Left forelimb (tissue), 1 donor: Measurements from ENCODE around the gene DGKD.

Experiments
- DNase-seq: peaks from one replicate; pipeline ENCODE4 v3.0.0-alpha.2; 2018; ENCODE audit warnings: low spot score

DGKD gene

DNA sequence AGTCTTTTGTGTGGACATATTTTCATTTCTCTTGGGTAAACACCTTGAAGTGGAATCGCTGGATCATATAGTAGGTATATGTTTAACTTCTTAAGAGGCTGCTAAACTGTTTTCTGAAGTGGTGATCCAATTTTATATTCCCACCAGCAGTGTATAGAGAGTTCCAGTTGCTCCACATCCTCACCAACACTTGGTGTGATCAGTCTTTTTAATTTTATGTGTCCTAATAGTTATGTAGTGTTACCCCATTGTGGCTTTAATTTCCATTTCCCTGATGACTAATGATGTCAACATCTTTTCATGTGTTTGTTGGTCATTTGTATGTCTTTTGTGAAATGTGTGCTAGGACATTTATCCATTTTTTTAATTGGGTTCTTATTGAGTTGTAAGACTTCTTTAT, 56.9 kb downstream of the DGKD start:
- DNase-seq, result no peak

- DNase-seq, result no peak
Observed at GRCh38 chr2:233412405-233412804, 58.1 kb downstream of the DGKD start.

DNA sequence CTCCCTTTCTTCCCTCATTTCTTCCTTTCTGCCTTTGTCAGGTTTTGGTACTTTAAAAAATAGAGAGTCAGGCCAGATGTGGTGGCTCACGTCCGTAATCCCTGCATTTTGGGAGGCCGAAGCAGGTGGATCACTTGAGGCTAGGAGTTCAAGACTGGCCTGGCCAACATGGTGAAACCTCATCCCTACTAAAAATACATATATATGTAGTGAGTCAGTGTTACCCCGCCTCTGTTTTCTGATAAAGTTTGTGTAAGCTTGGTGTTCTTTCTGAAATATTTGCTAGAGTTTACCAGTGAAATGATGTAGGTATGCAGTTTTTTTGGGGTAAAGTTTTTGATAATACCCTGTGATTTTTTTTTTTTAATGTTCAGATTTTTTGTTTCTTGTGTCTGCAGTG, 58.8 kb downstream of the DGKD start:
- DNase-seq, result no peak

- no peak for DNase-seq
Observed at GRCh38 chr2:233413559-233414272, 59.4 kb downstream of the DGKD start.

DNA sequence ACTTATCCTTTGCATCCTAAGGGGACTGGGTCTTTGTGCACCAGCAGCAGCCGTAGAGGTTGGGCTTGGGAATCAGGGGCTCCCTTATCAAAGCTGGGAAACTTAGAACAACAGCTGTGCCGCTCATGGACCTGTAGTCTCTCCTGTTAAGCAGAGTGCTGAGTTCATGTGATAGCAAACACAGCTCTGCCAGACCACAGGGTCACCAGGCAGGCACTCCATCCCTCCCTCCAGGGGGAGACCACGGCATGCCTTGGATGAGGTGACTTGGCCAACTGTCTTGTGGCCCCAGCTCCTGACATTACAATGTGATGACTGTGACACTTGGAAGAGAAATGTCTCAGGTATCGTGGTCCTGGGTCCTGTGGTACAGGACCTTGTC, 60.0 kb downstream of the DGKD start:
- no peak for DNase-seq

GRCh38 chr2:233414777-233415570, 60.7 kb downstream of the DGKD start:
- DNase-seq, result no peak

GRCh38 chr2:233416199-233416598, 61.9 kb downstream of the DGKD start:
- DNase-seq, result no peak

DNA sequence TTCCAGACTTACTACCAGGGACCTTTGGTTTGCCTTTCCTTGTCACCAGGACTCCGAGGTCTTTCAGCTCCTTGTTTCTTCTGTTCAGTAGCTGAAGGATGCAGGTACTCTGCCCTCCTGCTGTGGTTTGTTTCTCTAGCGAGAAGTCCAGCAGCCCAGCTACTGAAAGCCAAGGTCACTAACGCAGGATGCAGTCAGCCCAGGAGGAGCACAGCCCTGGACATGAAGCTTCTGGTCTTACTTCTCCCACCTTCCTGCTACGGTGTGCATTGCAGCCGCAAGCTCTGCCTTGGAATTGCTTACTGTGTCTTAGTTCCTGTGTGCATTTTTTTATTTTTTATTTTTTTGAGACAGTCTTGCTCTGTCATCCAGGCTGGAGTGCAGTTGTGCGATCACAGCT, 62.4 kb downstream of the DGKD start:
- DNase-seq, result no peak

DNA sequence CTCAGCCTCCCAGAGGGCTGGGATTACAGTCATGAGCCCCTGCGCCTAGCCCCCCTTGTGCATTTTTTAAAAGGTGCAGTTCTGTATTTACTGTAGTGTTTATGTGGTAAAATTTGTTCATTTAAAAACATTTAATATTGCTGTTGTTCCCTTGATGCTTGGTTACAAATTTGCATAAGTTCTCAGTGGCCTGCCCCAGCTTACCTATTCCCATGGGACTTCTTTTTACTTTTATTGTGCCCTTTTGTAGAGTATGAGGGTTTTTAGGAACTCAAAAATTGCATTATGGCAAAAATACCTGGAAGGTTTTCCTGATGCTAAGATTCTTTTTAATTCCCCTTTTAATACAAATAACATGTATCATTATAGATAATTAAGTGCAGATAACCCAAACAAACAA, 63.0 kb downstream of the DGKD start:
- DNase-seq, result no peak

DNA sequence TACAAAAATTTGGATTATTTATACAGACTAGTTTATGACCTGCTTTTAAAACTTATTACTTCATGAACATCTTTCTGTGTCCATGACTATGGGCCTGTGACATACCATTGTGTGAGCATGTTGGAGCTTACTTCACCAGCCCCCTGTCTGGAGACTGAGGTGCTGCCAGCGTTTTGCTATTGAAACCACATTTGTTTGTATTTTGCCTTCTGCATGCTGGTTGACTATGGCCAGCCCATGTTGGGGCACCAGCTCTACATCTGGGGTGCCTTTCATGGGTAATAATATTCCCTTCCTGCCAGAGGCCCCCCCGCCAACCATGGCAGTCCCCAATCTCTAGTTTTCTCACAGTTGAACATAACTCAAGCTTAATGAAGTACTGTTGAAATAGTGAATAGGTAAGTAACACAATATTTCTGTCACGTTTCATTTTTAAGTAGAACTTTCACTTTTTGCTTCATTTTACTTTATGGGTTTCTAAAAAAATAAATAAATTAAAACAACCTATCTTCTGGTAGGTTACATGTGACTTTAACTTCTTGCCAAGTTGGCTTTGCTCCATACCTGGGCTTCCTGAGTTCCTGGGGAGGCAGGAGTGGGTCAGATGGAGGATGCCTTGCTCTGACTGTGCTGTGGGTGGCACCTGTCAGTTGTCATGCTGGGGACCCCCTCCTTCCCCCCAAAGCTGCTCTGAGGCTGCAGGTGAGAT, 63.9 kb downstream of the DGKD start:
- DNase-seq, result peak; percentile 15

DNA sequence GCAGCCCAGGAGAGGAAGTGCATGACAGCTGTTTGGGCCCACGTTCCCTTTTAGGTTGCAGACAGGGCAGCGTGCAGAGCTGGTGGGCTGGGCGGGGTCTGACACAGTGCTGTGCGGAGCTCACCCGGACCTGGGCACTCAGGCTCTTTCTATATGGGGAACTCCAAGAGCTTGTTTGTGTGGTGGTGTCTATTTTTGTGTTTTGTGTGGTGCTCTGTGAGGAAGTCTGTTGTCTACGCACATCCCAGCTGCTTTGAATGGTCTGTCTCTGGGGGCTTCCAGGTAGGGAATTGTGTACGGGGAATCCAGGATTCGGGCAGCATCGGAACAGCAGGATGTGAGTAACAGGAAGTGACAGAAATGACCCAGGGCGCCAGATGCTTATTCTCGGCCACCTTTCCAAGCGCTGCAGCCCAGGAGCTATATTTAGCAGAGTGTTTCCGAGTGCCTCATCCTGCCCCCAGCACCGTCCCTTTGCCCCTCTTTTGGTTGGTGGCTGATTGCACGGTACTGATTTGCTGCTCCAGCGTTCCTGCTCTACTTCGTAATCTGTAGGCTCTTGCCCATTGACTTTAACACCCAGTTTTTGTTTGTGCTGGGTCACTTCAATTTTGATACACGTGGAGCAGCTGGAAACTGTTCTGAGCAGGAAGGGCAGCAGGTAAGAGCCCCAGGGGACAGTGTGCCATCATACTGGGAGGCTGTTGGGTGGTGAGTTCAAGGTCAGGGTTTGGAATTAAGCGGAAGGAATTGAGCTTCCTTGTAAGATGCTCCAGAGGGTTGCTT, 64.7 kb downstream of the DGKD start:
- DNase-seq, result peak; percentile 65

- DNase-seq, result peak; percentile 54
Observed at GRCh38 chr2:233419602-233420391, 65.5 kb downstream of the DGKD start.

GRCh38 chr2:233421091-233421816, 67.0 kb downstream of the DGKD start:
- peak; percentile 31 for DNase-seq

DNA sequence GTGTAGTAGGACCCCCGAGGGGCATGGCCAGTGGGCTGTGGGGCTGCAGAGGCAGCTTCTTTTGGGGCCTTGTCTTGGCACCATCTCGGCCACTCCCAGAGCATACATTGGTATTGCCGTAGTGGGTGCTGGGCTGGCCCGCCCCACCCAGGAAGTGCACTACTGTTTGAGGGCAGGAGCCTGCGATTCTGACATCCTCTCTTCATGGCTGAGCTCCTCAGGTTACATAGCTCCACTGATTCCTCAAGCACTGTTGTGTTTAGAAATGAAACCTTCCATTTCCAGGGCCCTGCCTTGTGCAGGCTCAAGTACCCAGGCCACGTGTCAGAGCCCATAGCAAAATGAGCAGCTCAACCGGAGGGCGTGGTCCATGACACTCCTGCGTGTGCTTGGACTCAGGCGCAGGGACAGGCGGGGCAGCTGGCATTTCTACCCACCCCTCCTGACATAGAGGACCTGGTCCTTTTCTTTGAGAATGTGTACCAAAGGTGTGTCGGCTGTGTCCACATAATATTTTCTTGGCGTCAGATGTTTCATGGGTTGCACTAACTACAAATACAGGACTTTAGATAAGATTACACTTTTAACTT, 67.9 kb downstream of the DGKD start:
- peak; percentile 52 for DNase-seq

DNA sequence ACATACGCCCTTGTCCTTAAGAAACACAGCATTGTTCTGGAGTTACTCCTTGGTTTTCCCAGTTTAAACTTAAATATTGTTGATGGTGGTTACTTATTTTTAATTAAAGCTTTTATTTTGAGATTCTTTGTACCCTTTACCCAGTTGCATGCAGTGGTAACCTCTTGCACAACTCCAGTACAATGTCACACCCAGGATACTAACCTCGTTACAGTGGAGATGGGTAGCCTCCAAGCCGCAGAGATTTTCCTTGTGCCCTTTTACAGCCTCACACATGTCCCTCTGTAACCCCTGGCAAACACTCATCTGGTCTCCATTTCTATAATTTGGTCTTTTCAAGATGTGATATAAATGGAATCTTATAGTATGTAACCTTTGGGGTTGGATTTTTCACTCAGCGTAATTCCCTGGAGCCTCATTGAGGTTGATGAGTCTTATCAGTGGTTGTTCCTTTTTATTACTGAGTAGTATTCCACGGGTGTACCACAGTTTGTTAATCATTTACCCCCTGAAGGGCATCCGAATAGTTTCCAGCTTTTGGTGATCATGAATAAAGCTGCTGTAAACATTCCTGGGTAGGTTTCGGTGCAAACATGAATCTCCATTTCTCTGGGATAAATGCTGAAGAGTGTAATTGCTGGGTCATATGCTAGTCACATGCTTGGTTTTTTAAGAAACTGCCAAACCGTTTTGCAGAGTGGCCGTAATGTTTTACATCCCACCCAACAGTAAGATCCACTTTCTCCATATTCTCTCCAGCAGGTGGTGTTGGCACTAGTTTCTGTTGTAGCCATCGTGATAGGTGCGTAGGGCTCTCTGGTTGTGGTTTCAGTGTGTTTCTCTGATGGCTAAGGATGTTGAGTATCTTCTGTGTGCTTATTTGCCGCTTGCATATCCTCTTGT, 68.6 kb downstream of the DGKD start:
- no peak for DNase-seq

GRCh38 chr2:233423552-233423860, 69.2 kb downstream of the DGKD start:
- DNase-seq, result peak; percentile 12

DNA sequence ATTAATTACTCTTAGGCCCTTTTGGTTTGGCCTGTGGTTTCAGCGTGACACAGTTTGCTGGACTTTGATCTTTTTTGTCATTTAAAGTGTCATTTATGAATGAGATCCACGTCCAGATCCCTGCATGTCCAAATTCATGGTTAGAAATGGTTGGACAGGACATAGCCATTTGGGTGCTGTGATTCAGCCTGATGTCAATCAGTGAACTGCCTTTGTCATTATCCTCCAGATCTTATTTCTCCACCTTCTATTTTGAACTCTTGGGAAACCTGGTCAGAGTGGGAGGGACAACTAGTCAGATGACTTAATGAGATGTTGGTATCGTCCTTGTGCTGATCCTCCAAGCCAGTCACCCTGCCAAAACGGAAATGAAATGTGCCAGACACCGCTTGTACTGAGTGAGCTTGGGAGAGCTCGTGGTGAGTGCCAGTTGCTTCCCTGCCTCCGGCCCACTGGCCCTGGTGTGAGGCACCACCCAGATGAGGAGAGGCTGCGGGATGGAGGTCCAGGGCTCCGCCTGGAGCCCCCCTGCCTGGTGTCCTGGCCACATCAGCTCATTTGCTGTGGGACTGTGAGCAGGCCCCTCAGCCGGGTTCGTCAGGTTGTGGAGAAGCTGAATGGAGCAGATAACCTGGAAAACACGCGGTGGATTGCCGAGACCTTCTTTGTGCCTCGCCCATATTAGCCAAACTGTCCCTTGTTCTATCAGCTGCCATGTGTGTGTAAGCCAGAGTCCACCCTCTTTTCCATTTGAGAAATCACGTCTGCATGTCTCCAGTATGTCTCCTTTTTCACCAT, 70.1 kb downstream of the DGKD start:
- DNase-seq, result peak; percentile 51

GRCh38 chr2:233426619-233427342, 72.5 kb downstream of the DGKD start:
- peak; percentile 20 for DNase-seq
